GM12892 (cell line): ENCODE results near the gene PCNT.

Experiments
- POLR2A ChIP-seq: IDR thresholded peaks from 2 replicates; pipeline ENCODE4 v1.6.1; 2011; ENCODE audit warnings: low read depth, low read length, control low read depth
- TAF1 ChIP-seq: IDR thresholded peaks from 2 replicates; pipeline ENCODE4 v1.6.1; 2011; ENCODE audit warnings: low read depth, mild to moderate bottlenecking, control low read depth, low read length, borderline replicate concordance

DNA sequence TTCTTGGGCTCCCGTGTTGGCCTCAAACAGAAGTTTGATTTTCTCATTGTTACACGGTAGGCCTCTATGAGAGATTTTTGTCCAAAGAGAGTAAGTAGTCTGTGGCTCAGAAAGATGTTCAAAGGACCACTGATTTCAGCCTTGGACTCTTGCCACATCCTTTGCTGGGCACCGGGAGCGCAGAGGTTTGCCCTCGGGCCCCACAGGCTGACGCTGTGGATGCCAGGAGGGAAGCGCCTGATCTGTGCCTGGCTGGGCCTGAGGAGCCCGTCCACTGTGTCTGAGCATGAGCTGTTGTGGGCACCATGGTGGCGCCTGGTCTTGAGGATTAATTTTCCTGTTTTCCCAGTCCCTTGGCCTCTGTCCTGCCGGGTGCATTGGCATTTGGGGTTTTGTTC, 52.3 kb downstream of the PCNT start:
- TF ChIP-seq POLR2A (no peak), TAF1 (no peak)
